Measurements from ENCODE around the gene OBI1.

DNA sequence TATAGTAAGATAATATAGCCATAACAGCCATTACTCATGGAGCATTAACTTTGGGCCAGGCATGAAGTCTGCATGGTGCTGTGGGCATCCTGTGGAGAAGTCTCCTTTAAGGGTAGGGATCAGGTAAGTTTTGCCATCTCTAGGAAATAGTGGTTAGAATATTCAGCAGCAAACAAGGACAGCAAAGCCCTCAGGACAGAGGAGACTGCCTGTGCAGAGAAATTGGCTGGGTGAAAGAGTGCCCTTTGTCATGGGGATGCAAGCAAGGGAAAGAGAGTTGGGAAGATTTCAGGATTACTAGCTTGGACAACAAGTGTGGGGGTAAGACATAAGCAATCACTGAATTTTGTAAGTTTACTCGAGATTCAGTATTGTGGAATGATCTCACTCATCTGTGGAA lies 15.7 kb upstream of the OBI1 start:
- TF ChIP-seq, protein P1, sequence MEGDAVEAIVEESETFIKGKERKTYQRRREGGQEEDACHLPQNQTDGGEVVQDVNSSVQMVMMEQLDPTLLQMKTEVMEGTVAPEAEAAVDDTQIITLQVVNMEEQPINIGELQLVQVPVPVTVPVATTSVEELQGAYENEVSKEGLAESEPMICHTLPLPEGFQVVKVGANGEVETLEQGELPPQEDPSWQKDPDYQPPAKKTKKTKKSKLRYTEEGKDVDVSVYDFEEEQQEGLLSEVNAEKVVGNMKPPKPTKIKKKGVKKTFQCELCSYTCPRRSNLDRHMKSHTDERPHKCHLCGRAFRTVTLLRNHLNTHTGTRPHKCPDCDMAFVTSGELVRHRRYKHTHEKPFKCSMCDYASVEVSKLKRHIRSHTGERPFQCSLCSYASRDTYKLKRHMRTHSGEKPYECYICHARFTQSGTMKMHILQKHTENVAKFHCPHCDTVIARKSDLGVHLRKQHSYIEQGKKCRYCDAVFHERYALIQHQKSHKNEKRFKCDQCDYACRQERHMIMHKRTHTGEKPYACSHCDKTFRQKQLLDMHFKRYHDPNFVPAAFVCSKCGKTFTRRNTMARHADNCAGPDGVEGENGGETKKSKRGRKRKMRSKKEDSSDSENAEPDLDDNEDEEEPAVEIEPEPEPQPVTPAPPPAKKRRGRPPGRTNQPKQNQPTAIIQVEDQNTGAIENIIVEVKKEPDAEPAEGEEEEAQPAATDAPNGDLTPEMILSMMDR (IDR thresholded peaks at IDR 0.05): no peak
- TF ChIP-seq POLR2A (IDR thresholded peaks at IDR 0.05): no peak
